Hematopoietic multipotent progenitor cell treated with erythropoietin and hydrocortisone succinate and interleukin-3 and kit ligand, for 4 days (in vitro differentiated cells): ENCODE data around the gene IAH1.
"Not testable (repeated sequence)": the region's sequence is repeated elsewhere in the genome, so short reads cannot be mapped to it uniquely, and the experiment has no call there.

ENCODE experiments used
- DNase-seq: peaks from one replicate; pipeline ENCODE4 v3.0.0-alpha.2; 2015

The IAH1 gene

DNA sequence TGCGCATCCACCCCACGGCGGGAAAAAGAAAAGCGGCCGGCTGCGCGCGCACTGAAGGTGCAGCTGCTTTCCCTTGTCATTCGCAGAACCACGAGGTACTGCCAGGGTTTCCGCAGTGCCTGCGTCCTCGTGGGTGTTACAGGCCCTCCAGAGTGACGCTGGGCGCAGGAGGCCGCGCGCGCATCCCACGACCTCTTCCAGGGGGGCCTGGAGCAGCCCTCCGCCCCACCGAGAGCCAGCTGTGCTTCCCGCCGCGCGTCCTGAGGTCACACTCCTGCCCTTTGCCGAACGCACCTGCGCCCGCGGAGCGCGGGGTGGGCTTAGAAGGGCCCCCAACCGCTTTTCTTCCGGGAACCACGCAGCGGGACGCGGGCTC is 378 bp upstream of the IAH1 start:
- peak; percentile 59 for DNase-seq

GRCh38 chr2:9477914-9478313 is 3.6 kb downstream of the IAH1 start:
- no peak for DNase-seq

DNA sequence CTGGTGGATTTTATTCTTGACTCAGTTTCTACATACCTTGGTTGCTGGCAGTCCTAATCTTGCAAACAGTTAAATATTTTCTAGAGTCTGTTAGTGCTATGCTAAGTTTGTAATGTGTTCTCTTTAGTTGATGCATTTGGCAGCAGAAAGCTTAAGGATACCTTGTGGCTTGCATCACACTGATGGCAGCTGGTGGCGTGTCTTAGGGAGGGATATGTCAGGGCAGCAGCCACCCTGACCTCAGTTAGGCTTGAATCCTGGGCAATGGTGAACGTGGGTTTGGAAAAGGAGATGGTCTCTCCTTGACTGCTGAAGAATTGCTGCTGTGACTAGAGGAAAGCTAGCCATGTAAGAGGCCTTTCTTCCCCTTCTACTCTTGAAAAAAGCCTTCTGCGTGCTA is 4.2 kb downstream of the IAH1 start:
- no peak for DNase-seq

DNA sequence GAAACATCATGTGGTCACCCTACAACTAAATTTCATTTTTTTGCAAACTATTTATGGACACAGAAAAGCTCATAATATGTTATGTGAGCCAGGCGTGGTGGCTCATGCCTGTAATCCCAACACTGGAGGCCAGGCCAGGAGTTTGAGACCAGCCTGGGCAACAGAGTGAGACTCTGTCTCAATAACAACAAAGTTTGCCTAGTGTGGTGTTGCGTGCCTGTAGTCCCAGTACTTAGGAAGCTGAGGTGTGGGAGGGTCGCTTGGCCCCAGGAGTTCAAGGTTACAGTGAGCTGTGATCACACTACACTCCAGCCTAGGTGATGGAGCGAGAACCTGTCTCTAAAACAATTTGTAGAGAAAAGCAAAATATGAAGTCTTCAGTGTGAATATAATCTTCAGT is 5.8 kb downstream of the IAH1 start:
- DNase-seq: no peak

DNA sequence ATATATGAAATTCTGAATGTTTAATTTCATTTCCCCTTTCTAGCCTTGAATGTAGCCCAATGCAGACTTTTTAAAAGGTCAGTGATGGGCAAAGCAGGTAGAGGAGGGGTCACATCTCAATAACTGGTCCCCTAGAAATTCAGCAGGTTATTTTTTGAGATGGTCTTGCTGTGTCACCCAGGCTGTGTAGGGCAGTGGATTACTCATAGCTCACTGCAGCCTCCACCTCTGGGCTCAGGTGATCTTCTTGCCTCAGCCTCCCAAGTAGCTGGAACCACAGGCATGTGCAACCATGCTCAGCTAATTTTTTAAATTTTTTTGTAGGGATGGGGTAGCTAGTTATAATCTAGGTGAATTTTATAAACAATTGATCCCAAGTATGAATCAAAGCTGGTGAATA is 8.8 kb downstream of the IAH1 start:
- DNase-seq: no peak

DNA sequence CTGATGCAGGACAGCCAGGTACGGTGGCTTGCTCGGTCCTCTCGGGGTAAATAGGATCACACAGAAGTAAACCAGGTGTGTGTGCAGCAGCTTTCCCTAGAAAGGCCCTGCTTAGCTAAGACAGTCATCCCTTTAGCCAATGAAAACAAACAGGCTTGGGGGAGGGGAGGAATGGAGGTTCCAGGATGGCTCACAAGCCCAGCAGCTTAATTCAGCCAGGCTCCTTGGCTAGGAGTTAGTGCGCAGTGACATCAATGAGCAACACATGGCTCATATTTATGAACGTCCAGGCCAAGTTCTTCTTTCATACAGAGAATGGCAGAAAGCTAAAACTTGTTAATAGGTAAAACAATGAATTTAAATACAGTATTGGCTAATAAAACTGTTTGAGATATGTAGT is 10.2 kb downstream of the IAH1 start:
- no peak for DNase-seq

GRCh38 chr2:9488583-9489547 is 14.5 kb downstream of the IAH1 start:
- no peak for DNase-seq

GRCh38 chr2:9490789-9491188 is 16.4 kb downstream of the IAH1 start:
- no peak for DNase-seq

DNA sequence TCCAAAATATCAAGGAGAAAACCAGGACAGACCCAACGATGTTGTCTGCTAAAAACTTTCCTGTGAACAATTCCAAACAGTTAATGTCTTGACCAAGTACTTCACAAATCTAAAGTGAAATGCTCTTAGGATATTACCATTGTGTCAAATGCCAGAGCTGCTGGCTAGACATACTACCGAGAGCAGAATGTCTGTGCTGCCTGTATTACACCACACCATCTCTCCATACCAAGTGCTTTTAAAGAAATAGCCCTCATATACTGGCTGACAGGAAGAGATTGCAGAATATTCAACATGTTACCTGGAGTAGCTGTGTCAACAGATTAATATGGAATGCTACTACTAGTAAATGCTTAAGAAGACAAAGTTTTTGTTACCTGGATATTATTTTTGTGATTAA is 18.6 kb downstream of the IAH1 start:
- DNase-seq: no peak

DNA sequence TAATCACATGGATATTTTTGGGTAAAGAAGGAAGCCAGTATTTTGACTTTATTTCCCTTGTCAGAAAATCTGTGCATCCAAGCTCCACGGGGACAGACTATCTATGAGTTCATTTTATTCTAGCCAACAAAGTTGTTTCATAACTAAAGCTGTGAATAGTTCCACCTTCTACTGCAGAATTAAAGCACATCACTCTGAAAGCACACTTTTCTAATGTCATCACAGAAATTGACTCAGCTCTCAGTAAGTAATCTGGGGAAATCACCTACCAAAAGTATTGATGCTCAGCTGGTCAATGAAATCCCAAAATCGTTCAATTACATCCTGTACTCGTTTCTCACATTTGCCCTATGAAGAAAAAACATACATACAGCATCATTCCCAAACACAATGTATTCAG is 19.1 kb downstream of the IAH1 start:
- no peak for DNase-seq

DNA sequence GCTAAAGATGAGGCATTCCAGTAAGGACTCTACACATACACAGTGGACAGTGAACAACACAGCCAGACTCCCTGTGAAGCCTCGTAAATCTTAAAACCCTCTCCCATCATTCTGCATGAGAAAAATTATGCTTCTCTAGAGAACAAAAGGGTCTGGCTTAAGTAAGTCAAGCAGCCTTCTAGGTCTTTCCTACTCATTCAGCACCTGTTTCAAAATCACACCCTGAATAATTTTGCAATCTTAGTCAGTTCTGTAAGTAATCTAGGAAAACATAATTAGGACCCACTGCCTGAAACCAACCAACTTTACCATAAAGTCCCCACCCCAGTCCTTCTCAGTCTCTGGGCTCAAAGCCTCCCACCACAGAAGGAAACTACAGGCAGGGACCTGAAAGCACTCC is 19.7 kb downstream of the IAH1 start:
- DNase-seq: no peak

- DNase-seq: no peak
These were observed 22.7 kb downstream of the IAH1 start for GRCh38 chr2:9497017-9497416.

DNA sequence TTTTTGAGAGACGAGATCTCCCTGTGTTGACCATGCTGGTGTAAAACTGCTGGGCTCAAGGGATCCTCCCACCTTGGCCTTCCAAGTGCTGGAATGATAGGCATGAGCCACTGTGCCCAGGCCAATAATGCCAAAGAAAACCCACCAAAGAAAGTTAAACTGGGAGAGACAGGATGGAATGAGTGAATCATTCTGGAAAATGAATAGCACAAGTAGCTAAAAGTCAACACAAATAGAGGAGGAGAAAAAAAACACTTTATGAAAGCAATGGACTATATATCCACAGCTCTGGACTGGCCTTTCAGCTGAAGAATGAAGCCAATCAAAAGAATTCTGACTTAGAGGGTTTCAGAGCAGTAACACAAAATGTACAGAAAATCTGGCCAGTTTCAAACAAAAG is 23.9 kb downstream of the IAH1 start:
- DNase-seq: no peak

DNA sequence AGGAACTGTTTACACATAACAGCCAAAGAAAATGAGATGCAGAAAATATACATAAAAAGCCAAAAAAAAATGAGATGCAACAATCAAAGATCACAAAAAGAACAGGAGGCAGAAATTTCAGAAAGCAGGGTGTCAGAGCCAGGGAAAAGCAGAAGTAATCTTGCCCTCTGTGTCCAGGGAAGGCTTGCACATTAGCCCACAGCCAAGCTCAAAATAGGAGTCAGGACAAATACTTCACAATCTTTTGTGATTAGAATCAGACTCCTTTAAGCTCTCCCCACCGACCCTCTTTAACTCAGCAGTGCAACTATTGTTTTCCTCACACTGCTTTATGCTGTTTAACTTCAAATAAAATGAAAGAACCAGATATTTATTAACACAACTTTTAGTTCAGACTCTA is 34.6 kb downstream of the IAH1 start:
- peak; percentile 26 for DNase-seq

GRCh38 chr2:9513946-9514345 is 39.6 kb downstream of the IAH1 start:
- DNase-seq: not testable (repeated sequence)

GRCh38 chr2:9517118-9517782 is 42.9 kb downstream of the IAH1 start:
- DNase-seq: peak; percentile 22

DNA sequence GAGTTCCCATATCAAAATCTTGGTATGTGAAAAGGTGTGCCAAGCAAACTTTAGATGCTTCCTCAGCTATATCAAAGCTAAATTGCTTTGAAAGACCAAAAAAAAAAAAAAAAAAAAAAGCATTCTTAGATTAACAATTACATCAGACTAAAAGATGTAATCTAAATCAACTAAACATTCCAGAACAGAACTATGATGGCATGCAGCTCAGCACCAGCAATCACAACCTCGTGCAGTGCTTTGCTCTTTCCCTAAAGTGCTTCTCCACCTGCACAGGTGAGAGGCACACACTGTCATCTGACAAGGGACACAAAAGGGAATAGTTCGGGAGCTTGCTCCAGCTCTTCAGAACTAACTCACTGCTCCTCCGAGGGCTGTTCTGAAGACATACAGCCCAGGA is 43.8 kb downstream of the IAH1 start:
- DNase-seq: no peak

DNA sequence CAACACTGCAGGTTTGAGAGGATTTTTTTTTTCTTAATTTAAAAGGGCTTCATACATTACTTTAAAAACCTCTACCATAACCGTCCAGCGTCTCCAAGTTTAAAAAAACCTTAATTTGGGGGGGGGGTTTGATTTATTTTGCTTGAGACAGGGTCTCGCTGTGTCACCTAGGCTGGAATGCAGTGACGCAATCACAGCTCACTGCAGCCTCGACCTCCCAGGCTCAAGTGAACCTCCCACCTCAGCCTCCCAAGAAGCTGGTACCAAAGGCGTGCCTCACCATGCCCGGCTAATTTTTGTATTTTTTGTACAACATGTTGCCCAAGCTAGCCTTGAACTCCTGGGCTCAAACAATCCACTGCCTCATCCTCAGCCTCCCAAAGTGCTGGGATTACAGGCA is 44.4 kb downstream of the IAH1 start:
- DNase-seq: no peak

DNA sequence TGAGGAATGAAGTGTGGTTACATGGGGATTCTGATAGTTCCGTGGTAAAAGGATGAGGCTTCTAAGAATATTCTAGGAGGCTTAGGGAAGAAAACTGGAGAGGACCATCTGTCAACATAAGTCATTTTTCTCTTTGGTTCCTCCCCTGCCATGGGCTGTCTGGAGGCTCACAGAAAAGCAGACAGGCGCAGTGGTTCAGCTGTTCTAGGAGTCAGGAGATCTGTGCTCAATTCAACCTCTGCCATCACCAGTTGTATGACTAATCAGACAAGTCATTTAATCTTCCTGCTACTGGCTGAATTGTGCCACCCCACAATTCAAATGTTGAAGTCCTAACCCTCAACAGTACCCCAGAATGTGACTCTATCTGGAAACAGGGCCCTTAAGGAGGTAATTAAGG is 44.9 kb downstream of the IAH1 start:
- DNase-seq: no peak

GRCh38 chr2:9524291-9524690 is 49.9 kb downstream of the IAH1 start:
- no peak for DNase-seq

GRCh38 chr2:9525266-9525665 is 50.9 kb downstream of the IAH1 start:
- no peak for DNase-seq

DNA sequence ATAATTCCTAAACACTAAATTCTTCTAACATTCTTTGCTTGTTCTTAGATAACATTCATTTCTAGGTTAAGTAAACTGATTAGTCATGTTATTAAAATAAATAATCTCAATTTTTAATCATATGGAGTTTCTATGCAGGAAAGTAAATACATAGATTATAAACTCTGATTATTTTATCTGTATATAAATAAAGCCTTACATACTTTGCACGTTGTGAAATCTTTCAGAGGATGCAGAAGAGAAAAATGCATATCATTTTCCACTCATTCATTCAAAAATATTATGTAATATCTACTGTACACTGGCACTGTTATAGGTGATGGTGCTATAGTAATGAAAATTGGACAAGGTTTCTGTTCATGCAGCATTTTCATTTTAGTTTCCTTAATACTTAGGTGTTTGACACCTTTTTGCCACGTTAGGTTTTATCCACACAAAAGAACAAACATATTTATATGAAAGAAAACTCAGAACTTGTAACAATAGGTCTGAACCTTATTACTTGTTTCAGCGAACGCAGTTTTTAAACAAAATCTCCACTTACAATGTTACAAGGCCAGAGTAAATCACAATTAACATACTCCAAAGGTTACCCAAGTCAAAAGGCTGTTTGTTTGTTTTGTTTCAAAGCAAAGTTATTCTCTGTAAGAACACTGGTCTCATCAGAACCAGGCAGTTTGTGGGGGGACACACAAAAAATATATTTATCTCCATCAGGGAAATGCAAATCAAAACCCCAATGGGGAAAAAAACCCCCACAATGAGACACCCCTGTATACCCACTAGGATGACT is 53.8 kb downstream of the IAH1 start:
- no peak for DNase-seq

DNA sequence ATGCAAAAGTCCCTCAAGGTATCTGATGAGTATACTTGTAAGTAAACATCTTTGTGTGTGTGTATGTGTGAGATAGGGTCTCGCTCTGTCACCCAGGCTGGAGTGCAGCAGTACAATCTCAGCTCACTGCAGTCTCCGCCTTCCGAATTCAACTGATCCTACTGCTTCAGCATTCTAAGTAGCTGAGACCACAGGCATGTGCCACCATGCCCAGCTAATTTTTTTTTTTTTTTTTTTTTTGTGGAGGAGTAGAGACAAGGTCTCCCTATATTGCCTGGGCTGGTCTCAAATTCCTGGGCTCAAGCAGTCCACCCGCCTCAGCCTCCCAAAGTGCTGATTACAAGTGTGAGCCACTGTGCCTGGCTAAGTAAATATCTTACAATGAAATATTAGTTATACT is 58.1 kb downstream of the IAH1 start:
- DNase-seq: no peak

GRCh38 chr2:9533663-9534062 is 59.3 kb downstream of the IAH1 start:
- DNase-seq: no peak
